Body of pancreas (tissue), 4 donors: ENCODE results near the gene SLC1A2.

Source experiments
- CTCF ChIP-seq, 7 experiments: fragments of 450-650 bp in 4 of 7; fragments of 200-600 bp in 3 of 7; sonication (generic) in 3 of 7; IDR thresholded peaks; one replicate each; pipeline ENCODE4 v1.5.1; 2016 to 2019; ENCODE audit warnings: antibody characterized with exemption in 7 of 7
- POLR2A ChIP-seq, 3 donors: fragments of 450-650 bp; IDR thresholded peaks; one replicate each; pipeline ENCODE4 v1.6.1; 2016; ENCODE audit warnings: antibody characterized with exemption in 3 of 3, mild to moderate bottlenecking in 2 of 3

- no peak for TF ChIP-seq CTCF (IDR thresholded peaks at IDR 0.05)
- TF ChIP-seq POLR2A (IDR thresholded peaks at IDR 0.05), result no peak
Measured at GRCh38 chr11:35277827-35278226, 141.5 kb downstream of the SLC1A2 start.
